Ureter (tissue), 1 donor: Measurements from ENCODE around the gene ADGRB2. TPM values are rescaled to one million over a fixed set of nuclear protein-coding genes. Genes with fewer than 3 reads are reported as not detected.

Experiments used
- DNase-seq: peaks from one replicate; pipeline ENCODE4 v3.0.0-alpha.2; 2020; ENCODE audit warnings: low spot score
- total RNA-seq: library from RNA; stranded (reverse); gene quantifications from one replicate; pipeline ENCODE4 v1.2.4, GENCODE V29; 2023
- donor health status: DM: yes; HTN: yes; CAD: no.

The ADGRB2 gene
- total RNA-seq, 1 donor from 2014 or later: 7.5 TPM

GRCh38 chr1:31681415-31681814 lies 82.7 kb downstream of the ADGRB2 start:
- DNase-seq: no peak

- no peak for DNase-seq
These were observed 84.4 kb downstream of the ADGRB2 start for GRCh38 chr1:31679676-31680230.

- DNase-seq: no peak
These were observed 85.0 kb downstream of the ADGRB2 start for GRCh38 chr1:31679091-31679490.

DNA sequence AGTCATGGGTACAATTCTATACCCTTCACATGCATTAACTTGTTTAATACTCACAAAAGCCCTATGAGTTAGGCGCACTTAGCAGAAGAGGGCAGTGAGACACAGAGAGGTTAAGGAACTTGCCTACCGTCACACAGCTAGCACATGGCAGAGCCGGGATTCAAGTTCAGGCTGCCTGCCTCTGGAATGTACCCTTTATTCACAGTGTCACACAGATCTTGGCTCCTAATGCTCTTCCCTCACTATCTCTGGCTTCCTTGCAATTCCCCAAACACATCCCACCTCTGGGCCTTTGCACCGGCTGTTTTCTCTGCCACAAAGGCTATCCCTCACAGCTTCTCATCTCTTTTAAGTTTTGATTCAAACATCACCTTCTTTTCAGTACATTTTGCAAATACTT lies 85.5 kb downstream of the ADGRB2 start:
- DNase-seq: no peak

DNA sequence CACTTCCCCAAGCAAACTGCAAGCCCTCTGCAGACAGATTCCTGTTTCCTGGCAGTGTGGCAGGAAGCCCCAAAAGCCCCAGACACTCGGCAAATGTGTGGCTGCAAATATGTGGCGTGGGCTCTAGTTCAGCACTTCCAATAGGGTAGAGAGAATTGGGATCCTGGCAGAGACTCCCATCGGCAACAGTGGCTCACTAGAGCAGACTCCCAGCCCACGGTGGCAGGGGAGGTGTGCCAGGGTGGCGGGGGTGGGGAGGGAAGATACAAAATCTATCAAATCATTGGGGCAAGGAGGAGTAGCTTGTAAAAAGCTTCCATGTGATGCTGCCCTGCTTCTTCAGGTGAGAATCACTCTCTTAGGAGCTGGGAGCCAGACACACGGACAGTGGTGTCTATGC lies 86.2 kb downstream of the ADGRB2 start:
- no peak for DNase-seq

- DNase-seq: no peak
These were observed 86.7 kb downstream of the ADGRB2 start for GRCh38 chr1:31677401-31677800.

Other genes with a start within 250 kb of the ADGRB2 start
- 218 TPM for gene TINAGL1, start 187.8 kb downstream of the ADGRB2 start, total RNA-seq
- gene HCRTR1, start 146.7 kb downstream of the ADGRB2 start, total RNA-seq: not detected
- 76.9 TPM for gene PEF1, start 119.5 kb downstream of the ADGRB2 start, total RNA-seq
- 110 TPM for gene COL16A1, start 60.3 kb downstream of the ADGRB2 start, total RNA-seq
- gene SPOCD1, start 51.7 kb upstream of the ADGRB2 start, total RNA-seq: 39.8 TPM
- 416 TPM for gene PTP4A2, start 174.0 kb upstream of the ADGRB2 start, total RNA-seq
- gene KHDRBS1, start 249.5 kb upstream of the ADGRB2 start, total RNA-seq: 139 TPM